ENCODE measurements around the gene GRID2. TPM values are rescaled to one million over a fixed set of nuclear protein-coding genes. Genes with fewer than 3 reads are reported as not detected.

Gene GRID2
- total RNA-seq, 1 experiment from 2014 or later = not detected

- POLR2A ChIA-PET = interaction anchor here (0.8 kb wide), 1 partner anchor 12 kb away, joined by 3 read pairs; no protein-coding TSS in a partner anchor
- no peaks in the 10 kb centered on the region for H3K9me3 Mint-ChIP-seq (ENCODE audit: unreplicated experiment)
- H3K27me3 Mint-ChIP-seq (ENCODE audit: insufficient read depth, unreplicated experiment) = no peaks in the 10 kb centered on the region
- BruUV-seq (replicated peaks) = no TSS peak
- H3K36me3 Mint-ChIP-seq (ENCODE audit: insufficient read depth, unreplicated experiment) = no peaks in the 10 kb centered on the region
- DNase-seq (ENCODE audit: unreplicated experiment) = no peak
- intact Hi-C loops (cut with micrococcal nuclease) = no loop called here
- TF ChIP-seq CTCF (IDR thresholded peaks at IDR 0.05; ENCODE audit: unreplicated experiment) = no peak
- H3K27ac Mint-ChIP-seq (ENCODE audit: low read depth, unreplicated experiment) = no peak overlapping the region
- CTCF ChIA-PET = no interaction called here
- H3K4me1 Mint-ChIP-seq (ENCODE audit: insufficient read depth, unreplicated experiment) = no peaks in the 10 kb centered on the region
- no peak overlapping the region for H3K4me3 Mint-ChIP-seq (ENCODE audit: unreplicated experiment)
Observed at GRCh38 chr4:93302310-93302709, 998.5 kb downstream of the GRID2 start.

- Mint-ChIP-seq H3K4me1 (ENCODE audit: insufficient read depth, unreplicated experiment) (no peaks in the 10 kb centered on the region), H3K9me3 (ENCODE audit: unreplicated experiment) (no peaks in the 10 kb centered on the region), H3K36me3 (ENCODE audit: insufficient read depth, unreplicated experiment) (no peaks in the 10 kb centered on the region), H3K4me3 (ENCODE audit: unreplicated experiment) (no peak overlapping the region), H3K27ac (ENCODE audit: low read depth, unreplicated experiment) (no peak overlapping the region), H3K27me3 (ENCODE audit: insufficient read depth, unreplicated experiment) (no peaks in the 10 kb centered on the region)
- no TSS peak for BruUV-seq (replicated peaks)
- intact Hi-C loops (cut with micrococcal nuclease) = no loop called here
- DNase-seq (ENCODE audit: unreplicated experiment) = no peak
- POLR2A ChIA-PET = no interaction called here
- CTCF ChIA-PET = no interaction called here
- no peak for TF ChIP-seq CTCF (IDR thresholded peaks at IDR 0.05; ENCODE audit: unreplicated experiment)
Observed at GRCh38 chr4:93303440-93303839, 999.7 kb downstream of the GRID2 start.

DNA sequence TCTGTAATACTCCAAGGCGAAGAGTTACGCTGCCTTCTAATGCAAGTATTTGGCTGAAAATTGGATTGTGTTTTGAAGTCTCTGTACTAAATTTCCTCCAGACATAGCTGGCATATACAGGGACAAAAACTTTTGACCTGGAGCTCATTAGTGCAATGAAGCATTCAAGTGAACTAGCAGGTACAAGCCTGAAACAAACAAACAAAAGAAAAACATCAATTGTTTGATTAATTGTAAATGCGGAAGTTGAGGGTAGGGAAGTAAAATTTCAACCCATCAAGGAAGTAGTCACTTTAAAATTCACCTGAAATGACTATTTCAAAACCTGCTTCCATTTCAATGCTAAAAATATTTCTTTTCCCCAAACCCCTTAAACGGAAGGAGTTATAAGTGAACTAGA lies 1008.5 kb downstream of the GRID2 start:
- Mint-ChIP-seq H3K4me1 (ENCODE audit: insufficient read depth, unreplicated experiment) (peaks cover 8% of the 10 kb centered on the region), H3K4me3 (ENCODE audit: unreplicated experiment) (no peak overlapping the region), H3K27ac (ENCODE audit: low read depth, unreplicated experiment) (no peak overlapping the region), H3K36me3 (ENCODE audit: insufficient read depth, unreplicated experiment) (no peaks in the 10 kb centered on the region), H3K27me3 (ENCODE audit: insufficient read depth, unreplicated experiment) (no peaks in the 10 kb centered on the region), H3K9me3 (ENCODE audit: unreplicated experiment) (no peaks in the 10 kb centered on the region)
- intact Hi-C loops (cut with micrococcal nuclease) = loop anchor here (10.0 kb wide), 1 partner anchor 83 kb away; no protein-coding TSS in a partner anchor
- TF ChIP-seq CTCF (IDR thresholded peaks at IDR 0.05; ENCODE audit: unreplicated experiment) = no peak
- POLR2A ChIA-PET = interaction anchor here (0.7 kb wide), 1 partner anchor 56 kb away, joined by 4 read pairs; no protein-coding TSS in a partner anchor
- CTCF ChIA-PET = no interaction called here
- no peak for DNase-seq (ENCODE audit: unreplicated experiment)
- no TSS peak for BruUV-seq (replicated peaks)

DNA sequence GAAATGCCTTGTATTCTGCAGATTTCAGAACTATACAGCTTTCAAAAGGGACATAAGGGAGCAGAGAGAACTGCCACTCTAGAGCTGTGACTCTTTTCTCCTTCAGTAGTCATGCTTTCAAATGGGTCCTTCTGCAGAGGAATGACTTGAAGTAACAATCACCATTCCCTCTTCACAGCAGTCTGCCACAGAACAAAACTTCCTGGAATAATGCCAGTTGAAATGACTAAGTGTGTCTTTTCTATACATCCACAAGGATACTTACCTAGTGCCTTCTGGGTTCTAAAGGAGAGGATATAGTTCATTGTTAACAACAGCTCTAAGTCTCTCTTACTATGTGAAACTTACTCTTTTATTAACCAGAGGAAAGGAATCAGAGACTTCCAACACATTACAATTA lies 1009.4 kb downstream of the GRID2 start:
- Mint-ChIP-seq H3K36me3 (ENCODE audit: insufficient read depth, unreplicated experiment) (no peaks in the 10 kb centered on the region), H3K4me1 (ENCODE audit: insufficient read depth, unreplicated experiment) (peaks cover 12% of the 10 kb centered on the region), H3K4me3 (ENCODE audit: unreplicated experiment) (no peak overlapping the region), H3K9me3 (ENCODE audit: unreplicated experiment) (no peaks in the 10 kb centered on the region), H3K27ac (ENCODE audit: low read depth, unreplicated experiment) (no peak overlapping the region), H3K27me3 (ENCODE audit: insufficient read depth, unreplicated experiment) (no peaks in the 10 kb centered on the region)
- POLR2A ChIA-PET = interaction anchor here (0.7 kb wide), 1 partner anchor 56 kb away, joined by 4 read pairs; no protein-coding TSS in a partner anchor
- CTCF ChIA-PET = interaction anchor here (0.6 kb wide), 2 partner anchors 15 to 711 kb away, joined by 3 read pairs; no protein-coding TSS in a partner anchor
- intact Hi-C loops (cut with micrococcal nuclease) = loop anchor here (10.0 kb wide), 1 partner anchor 82 kb away; no protein-coding TSS in a partner anchor
- DNase-seq (ENCODE audit: unreplicated experiment) = peak; percentile 63
- TF ChIP-seq CTCF (IDR thresholded peaks at IDR 0.05; ENCODE audit: unreplicated experiment) = no peak
- no TSS peak for BruUV-seq (replicated peaks)

Measured in MCF 10A (cell line).